22Rv1 (cell line): ENCODE results near the gene CNOT4.

ENCODE experiments used
- ZFX ChIP-seq: fragments of 450-650 bp; IDR thresholded peaks from 2 replicates; pipeline ENCODE4 v1.6.1; 2017; ENCODE audit warnings: antibody characterized with exemption, borderline replicate concordance
- TF ChIP-seq, protein P1 (sequence below): fragments of 450-650 bp; IDR thresholded peaks from 2 replicates; pipeline ENCODE4 v1.5.1; 2017; ENCODE audit warnings: mild to moderate bottlenecking

DNA sequence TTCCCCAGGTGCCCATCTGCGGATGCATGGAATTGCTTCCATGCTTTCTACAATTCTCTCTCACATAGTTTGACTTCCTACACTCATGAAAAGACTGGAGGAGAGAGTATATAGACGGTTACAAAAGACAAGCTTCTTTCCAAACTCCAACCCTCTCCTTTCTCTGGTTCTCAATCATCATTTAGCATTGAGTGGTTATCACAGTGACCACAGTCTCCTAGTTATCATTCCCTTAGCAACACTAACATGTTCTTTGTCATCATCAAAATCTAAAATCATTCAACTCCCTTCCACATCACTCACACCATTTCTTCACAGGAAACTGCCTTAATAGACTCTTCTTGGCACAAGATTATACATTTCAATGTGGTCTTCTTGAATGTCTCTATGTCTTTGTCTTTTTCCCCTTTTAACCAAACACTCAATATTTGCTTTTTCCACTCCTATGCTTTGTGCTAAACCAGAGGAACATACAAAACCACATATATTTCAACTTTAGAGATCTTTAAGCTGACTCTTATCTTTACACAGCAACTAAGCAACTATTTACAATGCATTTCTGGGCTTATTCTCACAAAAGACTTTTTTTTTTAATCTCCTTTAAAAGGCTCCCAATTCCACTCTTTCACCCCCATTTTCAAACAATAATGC is 126.3 kb downstream of the CNOT4 start:
- TF ChIP-seq, protein P1, sequence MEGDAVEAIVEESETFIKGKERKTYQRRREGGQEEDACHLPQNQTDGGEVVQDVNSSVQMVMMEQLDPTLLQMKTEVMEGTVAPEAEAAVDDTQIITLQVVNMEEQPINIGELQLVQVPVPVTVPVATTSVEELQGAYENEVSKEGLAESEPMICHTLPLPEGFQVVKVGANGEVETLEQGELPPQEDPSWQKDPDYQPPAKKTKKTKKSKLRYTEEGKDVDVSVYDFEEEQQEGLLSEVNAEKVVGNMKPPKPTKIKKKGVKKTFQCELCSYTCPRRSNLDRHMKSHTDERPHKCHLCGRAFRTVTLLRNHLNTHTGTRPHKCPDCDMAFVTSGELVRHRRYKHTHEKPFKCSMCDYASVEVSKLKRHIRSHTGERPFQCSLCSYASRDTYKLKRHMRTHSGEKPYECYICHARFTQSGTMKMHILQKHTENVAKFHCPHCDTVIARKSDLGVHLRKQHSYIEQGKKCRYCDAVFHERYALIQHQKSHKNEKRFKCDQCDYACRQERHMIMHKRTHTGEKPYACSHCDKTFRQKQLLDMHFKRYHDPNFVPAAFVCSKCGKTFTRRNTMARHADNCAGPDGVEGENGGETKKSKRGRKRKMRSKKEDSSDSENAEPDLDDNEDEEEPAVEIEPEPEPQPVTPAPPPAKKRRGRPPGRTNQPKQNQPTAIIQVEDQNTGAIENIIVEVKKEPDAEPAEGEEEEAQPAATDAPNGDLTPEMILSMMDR, result no peak
- no peak for TF ChIP-seq ZFX
